Stimulated activated CD8-positive, alpha-beta memory T cell treated with anti-CD3 and anti-CD28 coated beads, Interleukin-4, amount 100 ng/mL, for 24 hours (primary cell): Measurements from ENCODE around the gene TMEM186.
"Not testable (repeated sequence)": the region's sequence is repeated elsewhere in the genome, so short reads cannot be mapped to it uniquely, and the experiment has no call there.

Source experiments
- DNase-seq: peaks from one replicate; pipeline ENCODE4 v3.0.0-alpha.2; 2020; ENCODE audit warnings: low read depth

Gene TMEM186

GRCh38 chr16:8812162-8812843 is 14.9 kb upstream of the TMEM186 start:
- no peak for DNase-seq

DNA sequence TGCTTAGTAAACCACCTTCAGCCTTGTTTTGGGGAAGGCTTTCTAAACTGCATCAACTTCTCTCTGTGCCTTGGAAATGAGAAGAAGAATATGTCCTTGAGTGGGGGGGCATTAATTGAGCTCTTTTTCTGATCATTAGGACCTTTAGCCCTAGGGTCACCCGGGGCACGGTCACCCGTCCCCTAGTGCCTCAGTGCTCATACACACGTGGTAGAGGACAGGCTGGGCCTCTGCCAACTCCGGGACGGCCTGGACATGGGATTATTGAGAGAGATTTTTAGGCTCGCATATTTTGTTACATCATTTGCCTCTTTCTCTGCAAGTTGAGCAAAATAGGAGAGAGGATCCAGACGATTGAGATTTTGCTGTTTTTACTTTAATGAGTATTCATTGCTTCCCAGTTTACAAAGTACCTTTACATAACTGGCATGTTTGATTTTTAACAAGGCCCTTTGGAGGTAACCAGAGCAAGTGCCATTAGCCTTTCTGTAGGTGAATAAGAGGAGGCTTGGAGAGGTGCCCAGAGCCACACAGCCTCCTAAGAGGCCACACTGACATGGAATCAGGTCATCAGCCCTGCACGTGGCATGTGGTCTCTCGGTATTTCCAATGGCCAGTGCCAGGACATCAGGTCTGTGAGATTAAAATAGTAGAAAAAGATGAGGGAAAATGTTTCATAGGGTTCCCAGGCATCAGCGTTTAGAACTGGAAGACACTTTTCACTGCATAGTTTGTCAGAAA is 11.3 kb upstream of the TMEM186 start:
- DNase-seq = no peak

DNA sequence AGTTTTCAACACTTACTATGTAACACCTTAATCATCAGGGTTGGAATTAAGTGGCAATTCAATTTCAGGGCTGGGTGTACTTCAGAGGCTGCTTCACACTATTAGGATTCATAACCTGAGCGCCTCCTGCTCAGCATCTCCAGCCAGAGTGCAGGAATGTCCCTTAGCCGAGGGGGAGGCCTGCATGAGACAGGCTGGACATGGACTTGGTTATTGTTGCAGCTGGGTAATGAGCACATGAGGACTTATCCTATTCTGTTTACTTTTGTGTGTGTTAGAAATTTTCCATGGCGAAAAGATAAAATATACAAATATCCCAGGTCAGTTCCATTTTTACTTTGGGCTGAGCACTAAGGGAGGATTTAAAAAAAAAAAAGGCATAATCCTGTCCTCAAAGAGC is 10.6 kb upstream of the TMEM186 start:
- DNase-seq = no peak

- no peak for DNase-seq
Observed at GRCh38 chr16:8807189-8807588, 9.8 kb upstream of the TMEM186 start.

GRCh38 chr16:8806272-8806983 is 9.0 kb upstream of the TMEM186 start:
- DNase-seq = no peak

- DNase-seq = no peak
Observed at GRCh38 chr16:8804313-8804712, 6.9 kb upstream of the TMEM186 start.

GRCh38 chr16:8803733-8804132 is 6.3 kb upstream of the TMEM186 start:
- DNase-seq = not testable (repeated sequence)

DNA sequence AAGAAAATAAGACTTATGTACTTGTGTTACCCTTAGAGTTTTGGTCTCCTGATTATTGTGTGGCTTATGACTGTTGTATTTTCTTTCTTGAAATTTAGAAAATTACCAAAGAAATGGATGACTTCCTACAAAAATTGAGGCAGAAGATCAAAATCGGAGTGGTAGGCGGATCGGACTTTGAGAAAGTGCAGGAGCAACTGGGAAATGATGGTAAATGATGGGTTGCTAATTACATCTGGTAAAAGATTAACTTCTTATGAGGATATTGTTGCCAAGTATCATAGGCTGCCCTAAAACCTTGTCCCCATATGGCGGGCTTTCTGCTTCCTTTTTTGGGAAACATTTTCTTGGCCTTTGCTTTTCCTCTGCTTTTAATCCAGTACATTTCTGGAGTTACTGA is 4.3 kb upstream of the TMEM186 start:
- DNase-seq = no peak

DNA sequence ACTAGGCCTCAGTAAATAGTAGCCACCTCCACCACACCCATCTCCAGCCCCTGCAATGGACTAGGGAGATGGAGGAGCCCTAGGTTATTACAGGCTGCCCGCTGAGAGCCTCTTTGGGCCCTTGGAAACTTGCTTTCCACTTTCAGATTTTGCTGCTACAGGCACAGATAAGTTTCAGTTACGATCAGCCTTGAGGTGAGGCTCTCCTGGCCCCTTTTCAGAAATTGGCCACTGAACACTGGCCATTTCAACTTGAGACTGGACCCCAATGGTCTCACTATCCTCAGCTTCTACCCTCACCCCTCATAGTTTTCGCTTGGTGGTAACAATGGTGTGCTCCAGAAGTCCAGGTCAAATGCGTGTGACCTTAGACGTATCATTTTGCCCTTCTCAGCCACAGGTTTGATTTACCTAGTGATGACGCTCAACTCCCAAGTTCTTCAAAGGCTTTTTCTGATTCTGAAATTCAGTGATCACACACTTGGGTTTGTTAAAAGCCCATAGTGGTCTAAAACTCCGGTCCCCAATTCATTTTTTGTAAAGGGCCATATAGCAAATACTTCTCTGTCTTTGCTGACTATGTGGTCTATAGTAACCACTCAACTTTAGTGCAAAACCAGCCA is 1.2 kb upstream of the TMEM186 start:
- DNase-seq = no peak

GRCh38 chr16:8798174-8798527 is 712 bp upstream of the TMEM186 start:
- no peak for DNase-seq

DNA sequence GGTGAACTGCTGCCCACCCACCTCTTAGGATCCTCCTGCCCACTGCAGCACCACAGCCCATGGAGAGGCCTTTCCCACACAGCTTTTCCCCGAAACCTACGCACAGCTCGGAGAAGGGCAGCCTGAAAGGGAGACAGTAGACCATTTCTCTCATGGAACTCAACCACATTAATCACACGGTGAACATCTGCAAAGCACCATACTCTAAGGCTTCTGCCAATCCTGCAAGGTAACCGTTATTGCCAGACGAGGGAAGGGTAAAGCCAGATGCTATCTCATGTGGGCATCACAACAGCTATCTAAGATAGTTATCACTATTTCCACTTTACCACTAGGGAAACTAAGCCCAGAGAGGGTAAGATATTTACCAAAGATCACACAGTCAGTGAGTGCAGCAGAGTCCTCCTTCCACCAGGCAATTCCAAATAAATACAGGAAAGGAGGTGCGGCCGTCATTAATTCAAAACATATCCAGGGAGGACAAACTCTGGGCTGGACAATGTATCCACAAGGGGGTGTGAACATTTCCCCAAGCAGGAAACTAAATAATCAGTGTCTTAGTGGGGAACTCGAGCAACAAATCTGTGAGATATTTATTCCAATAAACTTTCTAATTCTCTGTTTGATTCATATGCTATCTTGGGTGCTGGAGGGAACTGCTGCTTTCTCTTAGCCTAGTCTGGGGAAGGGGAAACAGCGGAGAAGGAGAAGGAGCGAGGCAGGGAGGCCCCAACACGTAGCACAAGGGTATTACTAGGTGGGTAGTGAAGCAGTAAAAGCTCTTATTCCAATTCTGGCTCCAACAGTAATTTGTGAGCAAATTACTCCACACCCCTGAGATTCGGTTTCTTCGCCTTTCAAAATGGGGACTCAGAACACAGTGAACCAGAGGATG is 723 bp downstream of the TMEM186 start:
- no peak for DNase-seq

DNA sequence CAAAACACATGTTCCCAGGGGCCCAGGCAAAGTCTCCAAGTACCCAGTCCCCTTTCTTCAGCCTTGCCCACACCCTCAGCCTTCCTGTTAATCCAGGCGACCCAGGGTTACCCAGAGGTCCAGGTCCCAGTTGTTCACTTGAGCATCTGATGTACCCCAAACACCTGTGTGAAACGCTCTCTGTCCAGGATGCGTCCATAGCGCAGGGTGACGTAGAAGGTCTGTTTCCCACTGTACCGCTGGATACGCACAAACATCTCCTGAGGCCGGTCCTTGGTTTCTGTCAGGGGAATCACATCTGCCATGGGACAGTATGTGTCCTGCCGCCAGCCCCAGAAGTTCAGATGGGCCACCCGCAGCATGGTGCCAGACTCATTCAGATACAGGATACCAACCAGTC is 1.6 kb downstream of the TMEM186 start:
- DNase-seq = no peak

GRCh38 chr16:8795091-8795490 is 2.3 kb downstream of the TMEM186 start:
- no peak for DNase-seq

DNA sequence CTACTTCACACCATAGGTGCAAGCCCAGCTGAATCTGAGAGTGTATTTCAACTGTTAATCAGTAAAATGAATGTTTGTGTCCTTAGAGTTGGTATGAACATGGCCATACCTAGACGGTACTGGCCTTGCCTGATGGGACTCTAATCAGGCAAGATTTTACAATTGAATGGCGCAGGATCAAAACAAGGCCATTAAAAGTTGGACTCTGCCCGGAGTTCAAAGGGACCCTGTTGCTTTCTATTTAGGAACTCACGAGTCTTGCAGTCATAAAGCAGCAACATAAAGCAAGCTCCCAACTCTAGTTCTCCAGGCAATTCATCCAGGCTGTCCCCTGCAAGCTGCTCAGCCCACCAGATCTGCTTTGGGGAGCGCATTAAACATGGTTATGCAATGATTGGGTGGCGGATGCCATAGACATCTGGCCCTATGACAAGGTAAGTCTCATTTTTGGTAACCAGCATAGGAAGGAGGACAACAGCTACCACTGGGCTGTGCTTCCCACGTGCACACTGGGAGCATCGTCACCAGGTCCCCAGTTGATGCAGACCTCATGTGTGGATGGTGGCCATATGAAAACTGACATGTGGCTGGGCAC is 8.8 kb downstream of the TMEM186 start:
- DNase-seq = no peak

DNA sequence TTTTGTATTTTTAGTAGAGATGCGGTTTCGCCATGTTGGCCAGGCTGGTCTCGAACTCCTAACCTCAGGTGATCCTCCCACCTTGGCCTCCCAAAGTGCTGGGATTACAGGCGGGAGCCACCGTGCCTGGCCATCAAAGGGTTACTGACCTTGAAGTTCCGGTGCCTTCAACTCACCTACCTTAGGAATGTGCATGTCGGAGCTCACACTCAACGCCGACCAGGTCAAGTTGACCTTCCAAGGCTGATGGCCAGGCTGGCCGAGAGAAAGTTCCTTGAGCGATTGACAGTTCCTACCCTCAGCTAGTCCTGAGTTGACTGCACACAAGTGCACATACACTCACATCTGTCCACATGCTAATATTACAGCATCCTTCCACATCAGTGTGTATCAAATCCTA is 11.1 kb downstream of the TMEM186 start:
- DNase-seq = not testable (repeated sequence)

DNA sequence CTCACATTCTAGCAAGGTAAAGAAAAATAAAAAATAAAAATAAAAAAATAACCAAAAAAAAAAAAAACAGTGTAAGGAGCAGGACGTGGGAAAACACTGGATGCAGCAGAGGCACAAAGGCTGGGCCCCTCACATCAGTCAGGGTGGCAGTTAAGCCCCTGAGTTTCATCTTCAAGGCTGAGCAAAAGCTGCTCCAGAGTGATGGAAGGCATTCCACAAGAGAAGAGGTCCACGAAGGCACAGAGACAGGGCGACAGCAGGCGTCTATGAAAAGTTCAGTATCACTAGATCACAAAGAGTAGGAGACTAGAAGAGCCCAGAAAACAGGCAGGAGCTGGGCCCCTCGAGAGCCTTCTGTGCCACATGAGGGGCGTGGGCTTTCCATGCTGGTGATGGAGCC is 12.0 kb downstream of the TMEM186 start:
- DNase-seq = no peak

DNA sequence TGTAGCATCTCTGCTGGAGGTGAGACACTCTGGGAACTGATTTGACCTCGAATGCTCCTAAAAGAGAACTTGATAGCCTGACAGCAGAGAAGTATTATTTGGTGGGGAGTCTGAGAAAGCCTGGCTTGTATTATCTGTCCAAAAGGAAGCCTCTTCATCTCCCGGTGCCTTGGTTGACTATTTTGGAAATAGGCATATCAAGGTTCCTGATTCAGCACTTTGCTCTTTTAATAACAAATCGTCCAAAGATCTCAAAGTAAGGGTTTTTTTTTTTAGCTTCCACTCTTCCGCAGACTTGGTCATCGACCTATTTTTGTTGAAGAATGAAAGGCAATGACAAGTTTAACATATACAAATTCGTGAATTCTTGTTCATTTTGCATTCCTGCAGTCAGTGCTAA is 14.8 kb downstream of the TMEM186 start:
- no peak for DNase-seq

GRCh38 chr16:8781797-8782196 is 15.6 kb downstream of the TMEM186 start:
- DNase-seq = no peak

GRCh38 chr16:8777217-8777616 is 20.2 kb downstream of the TMEM186 start:
- no peak for DNase-seq

DNA sequence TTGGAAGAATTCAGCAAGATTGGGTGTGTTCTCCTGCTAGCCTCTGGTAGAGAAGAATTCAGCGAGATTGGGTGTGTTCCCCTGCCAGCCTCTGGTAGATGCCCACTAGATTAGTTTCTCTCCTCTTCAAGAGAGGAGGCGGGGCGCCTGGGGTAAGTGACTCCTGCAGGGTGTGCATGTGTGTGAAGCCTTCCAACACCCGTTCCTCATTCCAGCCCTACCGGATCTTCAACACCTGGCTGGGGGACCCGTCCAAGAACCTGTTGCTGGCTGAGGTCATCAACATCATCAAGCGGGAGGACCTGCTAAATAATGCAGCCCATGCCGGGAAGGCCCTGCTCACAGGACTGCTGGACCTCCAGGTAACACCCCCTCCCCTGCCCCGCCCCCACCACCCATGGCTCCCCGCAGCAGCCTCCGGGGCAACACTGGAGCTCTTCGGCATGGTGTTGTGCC is 21.3 kb downstream of the TMEM186 start:
- DNase-seq = no peak

- DNase-seq = no peak
Observed at GRCh38 chr16:8775359-8775758, 22.1 kb downstream of the TMEM186 start.
